WERI-Rb-1 (cell line): ENCODE results near the gene DAAM1.

Experiments used
- DNase-seq: peaks from one replicate; pipeline ENCODE4 v3.0.0-alpha.2; 2020
- H3K27ac ChIP-seq: fragments of 250-450 bp; sonication (Bioruptor Pico); 2 replicates; pipeline ENCODE4 v1.5.1; 2020; ENCODE audit warnings: mild to moderate bottlenecking, moderate library complexity
- H3K27me3 ChIP-seq: fragments of 250-450 bp; sonication (Bioruptor Pico); 2 replicates; pipeline ENCODE4 v1.5.1; 2021; ENCODE audit warnings: mild to moderate bottlenecking, low read depth, moderate library complexity; ENCODE audit not compliant: insufficient read depth, severe bottlenecking
- H3K36me3 ChIP-seq: fragments of 250-450 bp; sonication (Bioruptor Pico); 2 replicates; pipeline ENCODE4 v1.5.1; 2020; ENCODE audit warnings: mild to moderate bottlenecking, moderate library complexity
- H3K4me3 ChIP-seq: 2 replicates; pipeline ENCODE4 v1.5.1; 2011; ENCODE audit warnings: low read depth, mild to moderate bottlenecking, control low read depth, low read length
- H3K9me3 ChIP-seq: fragments of 250-450 bp; sonication (Bioruptor Pico); 2 replicates; pipeline ENCODE4 v1.5.1; 2021; ENCODE audit warnings: mild to moderate bottlenecking, moderate library complexity; ENCODE audit not compliant: severe bottlenecking
- TF ChIP-seq, protein P1 (sequence below): IDR thresholded peaks from 2 replicates; pipeline ENCODE4 v1.5.1; 2011; ENCODE audit warnings: low read depth, mild to moderate bottlenecking, control low read depth, inconsistent platforms, low read length

The DAAM1 gene

DNA sequence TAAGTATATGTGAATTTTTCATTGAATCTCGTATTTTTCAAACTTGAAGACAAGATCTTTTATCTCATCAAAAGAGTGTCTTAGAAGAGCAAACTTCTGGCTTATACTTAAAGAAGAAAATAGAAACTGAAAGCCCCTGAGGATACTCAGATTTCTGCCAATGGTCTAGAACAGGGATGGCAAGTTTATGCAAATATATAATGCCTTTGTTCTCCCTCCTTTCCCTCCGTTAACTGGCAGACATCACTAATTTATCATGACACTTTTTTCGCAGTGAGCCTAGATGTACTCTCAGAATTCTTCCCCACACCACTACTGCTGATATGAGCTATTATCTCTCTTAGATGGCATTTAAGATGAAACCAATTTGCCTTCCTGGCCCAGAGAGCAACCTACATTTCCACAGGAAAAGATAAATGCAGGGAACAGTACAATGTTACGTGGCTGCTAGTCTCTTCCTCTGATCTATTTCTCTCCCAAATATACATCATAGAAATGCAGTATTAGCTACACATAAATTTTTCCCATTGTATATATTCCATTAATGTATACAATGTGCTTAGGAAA is 40.0 kb upstream of the DAAM1 start:
- no peak for DNase-seq
- Histone ChIP-seq H3K36me3 (no peaks in the 10 kb centered on the region), H3K4me3 (no peak overlapping the region), H3K9me3 (no peaks in the 10 kb centered on the region), H3K27me3 (no peaks in the 10 kb centered on the region), H3K27ac (no peak overlapping the region)
- TF ChIP-seq, protein P1, sequence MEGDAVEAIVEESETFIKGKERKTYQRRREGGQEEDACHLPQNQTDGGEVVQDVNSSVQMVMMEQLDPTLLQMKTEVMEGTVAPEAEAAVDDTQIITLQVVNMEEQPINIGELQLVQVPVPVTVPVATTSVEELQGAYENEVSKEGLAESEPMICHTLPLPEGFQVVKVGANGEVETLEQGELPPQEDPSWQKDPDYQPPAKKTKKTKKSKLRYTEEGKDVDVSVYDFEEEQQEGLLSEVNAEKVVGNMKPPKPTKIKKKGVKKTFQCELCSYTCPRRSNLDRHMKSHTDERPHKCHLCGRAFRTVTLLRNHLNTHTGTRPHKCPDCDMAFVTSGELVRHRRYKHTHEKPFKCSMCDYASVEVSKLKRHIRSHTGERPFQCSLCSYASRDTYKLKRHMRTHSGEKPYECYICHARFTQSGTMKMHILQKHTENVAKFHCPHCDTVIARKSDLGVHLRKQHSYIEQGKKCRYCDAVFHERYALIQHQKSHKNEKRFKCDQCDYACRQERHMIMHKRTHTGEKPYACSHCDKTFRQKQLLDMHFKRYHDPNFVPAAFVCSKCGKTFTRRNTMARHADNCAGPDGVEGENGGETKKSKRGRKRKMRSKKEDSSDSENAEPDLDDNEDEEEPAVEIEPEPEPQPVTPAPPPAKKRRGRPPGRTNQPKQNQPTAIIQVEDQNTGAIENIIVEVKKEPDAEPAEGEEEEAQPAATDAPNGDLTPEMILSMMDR = no peak

DNA sequence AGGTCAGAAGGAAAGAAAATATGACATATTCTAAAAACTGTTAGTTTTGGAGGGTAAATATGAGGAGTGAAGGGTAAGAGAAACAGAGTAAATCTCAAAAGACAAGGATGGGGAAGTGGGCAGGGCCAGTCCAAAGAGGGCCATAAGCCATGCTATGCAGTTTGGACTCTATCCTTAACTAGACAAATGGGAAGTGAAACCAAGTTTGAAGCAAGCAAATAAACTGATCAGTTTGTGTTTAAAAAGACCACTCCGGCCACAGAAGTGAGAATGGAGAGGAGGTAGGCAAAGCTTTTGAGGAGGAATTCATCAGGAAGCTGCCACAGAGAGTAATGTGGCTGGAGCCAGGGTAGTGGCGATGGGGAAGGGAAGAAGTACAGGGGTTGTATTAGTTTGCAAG is 37.5 kb upstream of the DAAM1 start:
- no peaks in the 10 kb centered on the region for H3K36me3 ChIP-seq
- H3K9me3 ChIP-seq = no peaks in the 10 kb centered on the region
- TF ChIP-seq, protein P1 = no peak
- no peaks in the 10 kb centered on the region for H3K27me3 ChIP-seq
- DNase-seq = no peak
- no peak overlapping the region for H3K27ac ChIP-seq
- no peak overlapping the region for H3K4me3 ChIP-seq

DNA sequence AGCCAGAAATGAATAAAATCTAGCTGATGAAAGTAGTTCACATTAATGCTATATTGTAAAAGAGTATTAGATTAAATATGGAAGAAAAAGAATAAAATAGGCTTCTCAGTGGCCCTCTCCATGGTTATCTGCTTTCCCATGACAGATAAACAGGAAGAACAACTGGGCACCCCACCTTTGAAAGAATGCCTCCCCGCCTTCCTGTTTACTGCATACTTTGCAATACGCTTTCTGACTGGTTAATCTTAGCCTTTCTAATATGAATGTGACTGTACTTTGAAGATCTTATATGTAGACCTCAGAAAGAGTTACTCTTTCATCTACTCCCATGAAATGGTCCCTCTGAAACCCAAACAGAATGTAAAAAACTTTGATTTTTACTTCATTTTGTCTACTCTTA is 34.1 kb upstream of the DAAM1 start:
- TF ChIP-seq, protein P1 = no peak
- no peak for DNase-seq

DNA sequence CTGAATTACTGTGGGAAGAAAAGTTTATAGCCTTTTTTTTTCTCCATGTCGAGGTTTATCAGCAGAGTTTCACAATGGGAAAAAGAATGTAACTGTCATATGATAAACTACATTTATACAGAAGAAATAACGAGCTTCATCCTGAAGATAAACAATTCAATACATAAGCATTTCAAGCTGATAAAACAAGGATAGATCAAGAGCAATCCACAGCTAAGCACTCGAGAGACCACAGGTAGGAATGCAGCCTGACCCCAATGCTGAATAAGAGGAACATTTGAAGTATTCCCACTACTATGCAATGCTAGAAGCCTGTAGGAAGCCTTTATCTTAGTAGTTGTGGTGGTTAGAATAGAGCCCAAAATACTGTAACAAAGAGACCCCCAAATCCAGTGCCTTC is 32.6 kb upstream of the DAAM1 start:
- Histone ChIP-seq H3K27ac (no peak overlapping the region), H3K36me3 (no peaks in the 10 kb centered on the region), H3K4me3 (no peak overlapping the region), H3K27me3 (no peaks in the 10 kb centered on the region), H3K9me3 (peaks cover 3% of the 10 kb centered on the region)
- TF ChIP-seq, protein P1 = no peak
- DNase-seq = no peak

More for the DNA sequence above, 34.1 kb upstream of the DAAM1 start:
- peaks cover 3% of the 10 kb centered on the region for H3K9me3 ChIP-seq
- no peaks in the 10 kb centered on the region for H3K36me3 ChIP-seq
- H3K27ac ChIP-seq = no peak overlapping the region
- H3K27me3 ChIP-seq = no peaks in the 10 kb centered on the region
- H3K4me3 ChIP-seq = no peak overlapping the region

DNA sequence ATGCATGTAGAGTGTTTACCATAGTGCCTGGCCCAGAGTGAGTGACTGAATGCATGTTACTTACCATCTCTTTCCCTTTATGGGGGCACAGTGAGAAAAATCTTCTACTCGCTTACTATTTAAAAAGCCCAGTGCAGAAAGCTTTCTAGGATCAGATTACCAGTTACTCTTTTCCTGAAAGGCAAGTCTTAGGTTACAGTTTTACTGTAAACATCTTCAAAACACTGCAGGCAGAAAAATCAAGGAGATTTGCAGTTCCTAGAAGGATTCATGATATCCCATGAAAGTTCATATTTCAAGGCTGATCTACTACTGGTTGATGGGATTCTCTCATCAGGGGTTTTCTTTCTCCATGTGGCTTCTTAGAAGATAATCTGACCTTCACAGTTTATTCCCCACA is 29.3 kb upstream of the DAAM1 start:
- H3K9me3 ChIP-seq = peaks cover 3% of the 10 kb centered on the region
- TF ChIP-seq, protein P1 = no peak
- no peak overlapping the region for H3K27ac ChIP-seq
- H3K36me3 ChIP-seq = no peaks in the 10 kb centered on the region
- H3K4me3 ChIP-seq = no peak overlapping the region
- no peak for DNase-seq
- no peaks in the 10 kb centered on the region for H3K27me3 ChIP-seq

DNA sequence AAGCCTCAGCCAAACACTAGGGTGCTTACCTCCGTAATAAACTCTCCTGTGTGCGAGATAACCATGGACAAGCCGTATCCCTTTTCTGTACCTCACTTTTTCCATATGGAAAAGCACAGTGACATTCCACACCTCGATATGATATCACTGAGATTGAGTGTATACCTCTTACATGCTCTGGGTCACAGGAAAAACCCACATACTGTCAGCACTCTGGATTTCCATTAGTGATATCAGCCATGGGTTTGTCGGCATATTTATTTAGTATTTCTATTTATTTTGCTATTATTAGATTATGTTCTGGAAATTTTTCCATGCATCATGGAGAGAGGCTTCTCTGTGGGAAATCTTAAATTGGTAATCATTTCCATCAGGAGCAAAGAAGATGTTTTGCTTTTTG is 28.0 kb upstream of the DAAM1 start:
- H3K9me3 ChIP-seq = peaks cover 3% of the 10 kb centered on the region
- H3K36me3 ChIP-seq = no peaks in the 10 kb centered on the region
- DNase-seq = no peak
- H3K27ac ChIP-seq = no peak overlapping the region
- no peaks in the 10 kb centered on the region for H3K27me3 ChIP-seq
- H3K4me3 ChIP-seq = no peak overlapping the region
- TF ChIP-seq, protein P1 = no peak
